ENCODE data around the gene URB1.
"Not testable (repeated sequence)": the region's sequence is repeated elsewhere in the genome, so short reads cannot be mapped to it uniquely, and the experiment has no call there.

URB1 gene

DNA sequence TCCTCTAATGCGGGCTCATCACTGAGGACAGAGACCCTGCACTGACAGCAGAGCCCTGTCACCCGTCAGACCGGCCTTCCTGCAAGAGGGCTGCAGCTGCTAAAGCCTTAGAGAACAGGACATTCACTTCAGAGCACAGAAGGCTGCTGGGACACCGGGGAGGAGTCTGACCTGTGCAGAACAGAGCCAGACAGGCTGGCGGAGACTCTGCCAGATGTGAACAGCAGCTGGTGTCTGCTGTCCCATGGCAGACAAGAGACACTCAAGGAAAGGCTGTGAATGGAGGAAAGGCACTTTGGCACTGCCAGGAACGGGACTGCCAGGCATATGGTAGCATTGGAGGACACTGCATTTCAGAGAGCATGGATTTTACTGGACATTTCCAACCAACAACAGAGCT is 72.8 kb downstream of the URB1 start:
- DNase-seq (ENCODE audit: low read depth in 2 of 2): no peak

DNA sequence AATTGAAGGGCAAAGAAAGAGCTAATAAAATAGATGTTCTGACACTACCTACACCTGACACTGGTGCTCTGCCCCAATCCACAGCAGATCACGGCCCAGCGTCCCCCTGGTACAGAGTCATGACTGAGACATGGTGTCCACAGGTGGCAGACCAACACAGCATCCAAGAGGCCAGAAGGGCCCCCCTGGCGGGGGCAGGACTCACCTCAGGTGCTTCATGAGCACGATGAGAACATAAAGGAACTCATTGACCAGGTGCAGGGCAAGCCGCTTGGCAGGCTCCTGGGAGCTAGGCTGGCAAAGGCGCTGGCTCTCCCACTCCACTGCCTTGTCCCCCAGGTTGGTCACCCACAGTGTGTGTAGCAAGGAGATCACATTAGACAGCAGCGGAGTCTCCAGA is 73.8 kb downstream of the URB1 start:
- DNase-seq (ENCODE audit: low read depth in 2 of 2): no peak

DNA sequence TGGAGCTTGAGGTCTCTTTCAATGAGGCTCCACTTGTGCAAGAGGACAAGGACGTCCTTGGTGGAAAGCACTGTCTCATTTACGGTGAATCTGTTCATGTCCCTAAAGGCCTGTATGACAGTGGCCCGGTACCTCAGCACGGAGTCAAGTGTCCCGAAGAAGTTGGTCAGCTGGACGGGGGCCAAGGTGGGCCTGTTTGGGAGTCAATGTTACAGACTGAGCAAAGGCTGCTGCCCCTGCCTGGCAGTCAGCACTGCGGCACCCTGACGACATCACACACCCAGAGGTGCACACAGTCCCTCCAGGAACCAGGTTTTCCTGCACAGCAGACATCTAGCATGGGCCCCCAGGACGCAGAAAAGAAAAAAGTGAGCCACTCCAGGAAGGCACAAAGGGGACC is 75.1 kb downstream of the URB1 start:
- DNase-seq (ENCODE audit: low read depth in 2 of 2): no peak

DNA sequence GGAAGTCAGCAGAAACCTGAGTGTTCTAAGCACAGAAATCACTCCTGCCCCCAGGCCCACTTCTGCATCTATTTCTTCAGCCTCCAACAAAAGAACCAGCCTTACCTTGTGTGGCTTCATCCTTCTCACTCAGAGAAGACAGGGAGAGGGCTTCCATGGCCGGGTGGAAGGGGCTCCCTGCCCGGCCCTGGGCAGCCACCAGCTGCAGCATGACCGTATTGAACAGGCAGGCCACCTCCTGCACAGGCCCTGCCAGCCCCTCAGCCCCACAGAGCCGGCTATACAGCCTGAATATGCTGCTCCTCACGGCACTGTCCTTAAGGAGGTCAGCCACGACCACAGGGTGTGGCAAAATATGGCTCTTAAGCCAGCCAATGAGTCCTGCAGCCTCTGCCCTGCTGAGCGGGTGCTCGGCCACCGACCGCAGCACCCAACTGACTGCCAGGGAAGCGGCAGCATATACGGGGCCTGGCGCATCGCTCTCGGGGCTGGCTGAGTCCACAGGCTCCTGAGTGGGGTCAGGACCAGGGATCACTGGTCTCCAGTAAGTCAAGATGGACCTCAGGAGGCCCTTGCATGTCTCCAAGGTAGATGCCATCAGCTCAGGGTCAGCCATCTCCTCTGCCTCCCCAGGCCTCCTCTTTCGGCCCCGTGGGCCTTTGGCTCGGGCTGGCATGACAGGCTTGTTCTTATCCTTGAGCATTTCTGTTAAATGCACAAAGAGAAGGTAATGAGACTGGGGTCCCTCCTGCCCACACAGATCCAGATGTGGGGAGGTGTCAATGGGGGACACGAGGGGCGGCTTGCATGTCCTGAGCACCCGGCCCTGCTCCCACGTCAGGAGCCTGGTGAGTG is 76.2 kb downstream of the URB1 start:
- no peak for DNase-seq (ENCODE audit: low read depth in 2 of 2)

DNA sequence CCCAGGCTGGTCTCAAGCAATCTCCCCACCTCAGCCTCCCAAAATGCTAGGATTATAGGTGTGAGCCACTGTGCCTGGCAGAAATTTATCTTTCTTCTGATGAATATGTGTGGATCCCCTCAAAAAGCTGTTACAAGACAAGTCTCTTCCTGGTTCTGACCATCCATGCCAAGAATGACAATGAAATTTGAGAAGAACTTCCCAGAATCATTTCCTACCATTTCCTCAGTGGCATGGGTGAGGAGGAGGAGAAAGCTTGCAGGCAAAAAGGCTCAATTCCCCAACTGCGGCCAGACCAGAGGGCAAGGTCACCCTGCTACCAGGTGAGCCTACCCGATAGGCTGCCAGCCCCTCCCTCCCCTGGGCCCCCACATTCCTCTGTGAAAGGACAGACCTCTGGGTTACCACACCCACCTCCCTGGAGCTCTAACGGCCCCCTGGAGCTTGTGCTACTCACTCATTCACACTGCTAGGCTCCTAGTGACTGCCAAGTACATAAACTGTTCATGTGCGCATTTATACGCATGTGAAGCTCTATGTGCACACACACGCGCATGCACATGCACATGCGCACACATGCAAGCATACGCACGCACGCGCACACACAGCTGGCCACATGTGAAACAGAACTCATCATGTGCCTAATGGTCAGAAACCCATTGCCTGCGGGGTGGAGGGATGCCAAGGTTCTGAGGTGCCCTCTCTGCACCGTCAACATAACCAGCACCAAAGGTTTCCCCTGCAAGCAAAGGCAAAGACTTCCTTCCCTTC is 77.1 kb downstream of the URB1 start:
- DNase-seq (ENCODE audit: low read depth in 2 of 2): no peak

DNA sequence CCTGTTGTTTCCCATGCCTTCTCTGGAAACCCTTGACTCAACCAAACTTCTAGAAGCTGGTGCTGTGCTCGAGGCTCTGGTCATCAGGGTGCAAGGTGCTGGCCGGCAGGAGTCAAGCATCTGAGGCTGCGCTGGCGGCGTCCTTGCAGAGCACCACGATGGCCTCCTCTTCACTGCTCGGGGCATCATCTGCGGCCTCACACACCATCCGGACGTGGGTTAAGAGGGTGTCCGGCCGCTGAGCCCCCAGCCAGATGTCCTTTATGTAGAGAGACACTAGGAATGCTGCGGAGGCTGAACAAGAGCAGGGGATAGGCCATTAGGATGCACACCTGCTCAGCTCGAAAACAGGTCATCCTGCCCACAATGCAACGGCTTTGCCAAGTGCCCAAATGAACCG is 78.0 kb downstream of the URB1 start:
- DNase-seq (ENCODE audit: low read depth in 2 of 2): no peak

DNA sequence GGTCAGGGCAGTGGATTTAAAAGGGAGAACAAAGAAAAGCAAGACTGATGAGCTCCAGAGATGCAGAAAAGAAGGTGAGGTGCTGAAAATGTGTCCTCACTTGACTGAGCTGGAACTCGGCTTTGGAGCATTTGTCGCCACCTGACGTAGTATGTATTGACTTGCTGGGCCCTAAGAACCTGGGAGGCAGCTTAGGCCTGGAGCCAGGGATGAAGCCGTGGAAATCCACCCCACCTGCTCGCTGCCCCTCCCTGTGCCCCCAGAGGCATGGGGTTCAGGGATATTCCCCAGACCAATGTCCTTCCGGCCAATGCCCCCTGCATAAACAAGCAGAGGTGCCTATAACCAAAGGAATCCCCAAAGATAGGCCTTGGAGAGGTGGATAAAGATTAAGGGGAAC is 79.8 kb downstream of the URB1 start:
- DNase-seq (ENCODE audit: low read depth in 2 of 2): no peak

DNA sequence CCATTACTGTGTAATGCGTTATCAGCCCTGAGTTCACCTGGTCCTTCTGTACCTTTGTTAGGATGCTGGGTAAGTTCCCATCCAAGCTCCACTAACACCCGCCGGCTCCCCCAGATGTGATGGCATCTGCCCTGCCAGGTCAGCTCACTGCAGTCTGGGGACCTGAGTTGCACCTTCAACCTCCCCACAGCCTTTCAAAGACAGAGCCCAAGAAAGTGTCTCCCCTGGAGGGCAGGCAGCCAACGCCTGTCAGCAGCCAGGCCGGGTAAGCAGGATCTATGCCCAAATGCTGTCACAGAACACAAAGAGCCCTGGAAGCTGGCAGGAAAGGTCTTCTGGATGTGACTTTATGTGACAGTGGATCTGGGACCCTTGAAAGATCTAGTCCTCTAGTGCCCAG is 80.5 kb downstream of the URB1 start:
- no peak for DNase-seq (ENCODE audit: low read depth in 2 of 2)

DNA sequence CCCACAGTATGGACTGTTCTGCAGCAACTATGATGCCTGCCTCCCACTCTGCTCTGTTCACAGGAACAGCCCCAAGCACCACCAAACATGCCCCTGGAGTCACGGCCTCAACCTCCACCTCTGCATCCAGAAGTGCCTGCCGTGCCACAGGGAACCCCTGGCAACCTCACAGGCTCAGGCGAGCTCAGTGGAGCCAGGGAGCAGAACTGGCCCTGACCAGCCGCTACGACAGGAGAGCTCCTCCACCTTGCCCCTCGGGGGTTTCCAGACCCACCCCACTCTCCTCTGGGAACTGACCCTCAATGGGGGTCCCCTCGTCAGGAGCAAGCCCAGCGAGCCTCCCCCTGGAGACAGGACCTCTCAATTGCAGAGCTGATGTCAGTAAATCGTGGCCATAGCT is 81.2 kb downstream of the URB1 start:
- DNase-seq (ENCODE audit: low read depth in 2 of 2): no peak

DNA sequence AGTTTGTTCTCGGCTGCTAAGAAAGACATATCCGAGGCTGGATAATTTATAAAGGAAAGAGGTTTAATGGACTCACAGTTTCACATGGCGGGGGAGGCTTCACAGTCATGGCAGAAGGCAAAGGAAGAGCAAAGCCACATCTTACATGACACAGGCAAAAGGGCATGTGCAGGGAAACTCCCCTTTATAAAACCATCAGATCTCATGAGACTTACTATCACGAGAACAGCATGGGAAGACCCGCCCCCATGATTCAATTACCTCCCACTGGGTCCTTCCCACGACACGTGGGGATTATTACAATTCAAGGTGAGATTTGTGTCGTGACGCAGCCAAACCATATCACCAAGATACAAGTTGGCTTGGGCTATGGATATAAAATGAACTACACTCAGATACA is 81.8 kb downstream of the URB1 start:
- DNase-seq (ENCODE audit: low read depth in 2 of 2): not testable (repeated sequence)

DNA sequence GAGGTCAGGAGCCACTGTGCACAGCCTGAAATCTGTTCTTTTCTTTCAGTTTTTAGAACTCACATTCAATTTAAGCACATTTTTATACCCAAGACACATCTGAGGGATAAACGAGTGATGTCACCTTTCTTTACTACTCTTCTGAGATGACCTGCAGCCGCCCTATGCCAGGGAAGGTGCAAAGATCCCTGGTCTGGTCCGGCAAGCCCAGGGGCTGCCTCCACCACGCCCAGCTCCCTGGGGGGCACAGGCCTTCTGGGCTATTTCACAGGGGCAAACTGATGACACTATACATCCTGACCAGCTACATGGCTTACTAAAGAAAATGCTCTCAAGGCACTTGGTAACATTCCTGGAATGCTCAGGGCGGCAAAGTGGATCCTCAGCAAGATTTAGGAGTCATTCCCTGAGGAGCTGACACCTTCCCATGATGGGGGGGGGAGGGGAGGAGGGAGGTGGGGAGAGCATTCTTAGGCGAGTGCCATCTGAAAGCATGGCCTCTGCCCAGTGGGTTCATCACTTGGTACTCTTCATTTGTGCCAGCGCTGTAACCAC is 82.8 kb downstream of the URB1 start:
- DNase-seq (ENCODE audit: low read depth in 2 of 2): no peak

DNA sequence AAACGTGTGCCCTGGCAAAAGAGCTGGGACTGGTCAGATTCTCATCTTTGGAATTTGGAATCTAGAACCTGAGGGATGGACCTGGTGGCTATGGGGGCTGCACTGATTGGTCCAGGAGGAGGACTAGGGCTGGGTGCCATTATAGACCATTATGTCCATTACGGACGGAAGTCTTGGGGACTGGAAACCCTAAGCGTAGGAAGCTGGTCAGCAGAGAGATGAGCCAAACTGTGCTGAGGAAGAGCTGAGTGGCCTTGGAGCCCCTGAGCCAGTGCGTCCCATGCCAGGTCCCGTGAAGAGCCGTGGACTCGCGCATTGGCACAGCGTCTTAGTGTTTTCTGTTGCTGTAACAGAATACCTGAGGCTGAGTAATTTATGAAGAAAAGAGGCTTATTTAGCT is 84.1 kb downstream of the URB1 start:
- DNase-seq (ENCODE audit: low read depth in 2 of 2): no peak

DNA sequence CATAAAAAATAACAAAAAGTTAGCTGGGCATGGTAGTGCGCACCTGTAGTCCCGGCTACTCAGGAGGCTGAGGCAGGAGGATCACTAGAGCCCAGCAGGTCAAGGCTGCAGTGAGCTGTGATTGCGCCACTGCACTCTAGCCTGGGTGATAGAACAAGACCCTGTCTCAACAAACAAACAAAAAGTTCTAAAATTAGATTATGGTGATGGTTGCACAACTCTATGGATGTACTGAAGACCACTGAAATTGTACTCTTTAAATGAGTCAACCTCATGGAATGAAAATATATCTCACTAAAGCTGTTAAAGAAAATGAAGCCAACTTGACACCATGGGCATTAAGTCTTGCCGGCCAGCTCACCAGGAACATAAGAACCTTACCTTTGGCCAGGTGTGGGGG is 85.1 kb downstream of the URB1 start:
- no peak for DNase-seq (ENCODE audit: low read depth in 2 of 2)

DNA sequence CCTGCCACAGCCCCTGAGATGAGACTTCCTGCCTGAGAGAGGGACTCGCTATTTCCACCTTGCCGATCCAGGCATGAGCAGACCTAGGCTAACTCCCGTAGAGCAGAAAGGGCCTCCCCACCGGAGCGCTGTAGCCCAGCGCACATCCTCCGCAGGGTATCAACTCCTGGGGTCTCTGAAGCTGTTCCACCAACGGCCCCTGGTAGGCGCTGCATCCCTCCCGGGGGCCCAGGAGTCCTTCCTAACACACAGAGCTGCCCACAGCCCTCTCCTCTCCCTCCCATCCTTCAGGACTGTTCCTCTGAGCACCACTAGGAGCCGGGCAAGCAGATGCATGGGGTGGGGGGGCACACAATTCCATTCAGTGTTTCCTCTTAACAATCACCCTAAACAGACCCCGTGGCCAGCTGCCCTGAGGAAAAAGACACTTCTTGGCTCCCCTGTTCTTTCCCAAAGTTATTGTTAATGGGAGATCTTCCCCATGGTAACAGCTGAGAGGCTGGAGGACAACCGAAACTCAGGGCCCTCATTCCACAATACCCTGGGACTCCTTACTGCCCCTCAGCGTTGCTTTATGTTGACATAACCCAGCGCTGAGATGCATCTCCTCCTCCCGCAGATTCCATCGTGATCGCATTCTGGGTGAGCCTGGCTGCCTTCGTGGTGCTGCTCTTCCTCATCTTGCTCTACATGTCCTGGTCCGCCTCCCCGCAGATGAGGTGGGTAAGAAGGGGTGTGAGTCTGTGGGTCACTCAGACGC is 86.6 kb downstream of the URB1 start:
- no peak for DNase-seq (ENCODE audit: low read depth in 2 of 2)

DNA sequence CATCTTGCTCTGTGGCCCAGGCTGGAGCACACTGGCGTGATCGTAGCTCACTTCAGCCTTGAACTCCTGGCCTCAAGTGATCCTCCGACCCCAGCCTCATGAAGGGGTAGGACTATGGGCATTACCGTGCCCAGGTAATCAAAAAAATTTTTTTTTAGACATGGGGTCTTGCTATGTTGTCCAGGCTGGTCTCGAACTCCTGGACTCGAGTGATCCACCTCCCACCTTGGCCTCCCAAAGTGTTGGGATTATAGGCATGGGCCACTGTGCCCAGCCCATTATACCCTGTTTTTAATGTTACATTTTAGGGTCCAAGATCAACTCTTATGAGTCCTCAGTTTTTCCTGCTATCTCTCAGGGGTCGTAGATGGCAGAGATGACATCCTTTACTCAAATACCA is 87.8 kb downstream of the URB1 start:
- no peak for DNase-seq (ENCODE audit: low read depth in 2 of 2)

DNA sequence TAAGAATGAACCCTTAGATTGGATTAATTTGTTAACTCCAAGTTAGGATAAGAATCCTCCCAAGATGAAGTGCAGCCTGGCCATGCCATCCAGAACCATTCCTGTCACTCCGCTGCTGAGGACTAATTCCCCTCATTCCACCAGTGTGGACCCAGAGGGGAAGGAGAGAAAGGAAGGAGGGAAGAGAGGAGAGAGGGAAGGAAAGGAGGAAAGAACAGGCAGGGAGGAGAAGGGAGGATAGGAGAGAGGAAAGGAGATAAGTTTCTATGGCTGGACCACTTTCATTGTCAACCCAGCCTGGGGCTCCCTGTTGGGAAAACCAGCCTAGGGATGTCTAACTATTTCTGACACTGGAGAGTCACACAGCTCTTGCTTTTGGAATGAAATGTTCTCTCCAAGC is 89.4 kb downstream of the URB1 start:
- no peak for DNase-seq (ENCODE audit: low read depth in 2 of 2)

DNA sequence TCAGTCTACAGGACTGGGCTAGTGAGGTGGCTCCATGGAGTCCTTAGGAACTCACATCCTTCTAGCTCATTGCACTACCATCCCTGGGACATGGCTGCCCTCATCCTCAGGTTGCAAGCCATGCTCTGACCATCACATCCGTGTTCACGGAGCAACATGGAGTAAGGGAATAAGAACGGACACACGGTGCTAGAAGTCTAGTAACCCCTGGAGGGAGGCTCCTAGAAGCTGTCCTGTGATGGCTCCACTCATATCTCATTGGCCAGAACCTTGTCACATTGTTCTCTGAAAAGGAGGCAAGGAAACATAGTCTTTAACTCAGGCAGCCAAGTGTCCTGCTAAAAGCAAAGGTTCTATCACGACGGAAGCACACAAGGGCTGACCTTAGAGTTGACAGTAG is 90.3 kb downstream of the URB1 start:
- no peak for DNase-seq (ENCODE audit: low read depth in 2 of 2)

DNA sequence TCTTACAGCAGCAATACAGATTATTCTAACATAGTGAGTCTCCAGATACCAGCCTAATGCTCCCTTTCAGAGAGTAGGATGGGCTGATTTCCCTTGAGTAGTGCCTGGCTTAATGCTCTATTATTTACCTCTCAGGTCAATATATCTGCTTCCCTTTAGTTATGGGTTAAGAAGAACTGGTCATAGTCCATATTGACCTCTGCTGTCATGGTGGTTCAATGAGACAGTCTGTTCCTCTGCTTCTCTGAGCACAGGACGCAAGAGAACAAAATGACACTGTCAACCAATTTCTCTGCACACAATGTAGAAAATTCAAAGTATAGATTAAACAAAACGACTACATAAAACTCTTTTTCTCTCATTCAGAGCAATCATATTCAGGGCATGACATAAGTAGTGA is 91.2 kb downstream of the URB1 start:
- no peak for DNase-seq (ENCODE audit: low read depth in 2 of 2)

DNA sequence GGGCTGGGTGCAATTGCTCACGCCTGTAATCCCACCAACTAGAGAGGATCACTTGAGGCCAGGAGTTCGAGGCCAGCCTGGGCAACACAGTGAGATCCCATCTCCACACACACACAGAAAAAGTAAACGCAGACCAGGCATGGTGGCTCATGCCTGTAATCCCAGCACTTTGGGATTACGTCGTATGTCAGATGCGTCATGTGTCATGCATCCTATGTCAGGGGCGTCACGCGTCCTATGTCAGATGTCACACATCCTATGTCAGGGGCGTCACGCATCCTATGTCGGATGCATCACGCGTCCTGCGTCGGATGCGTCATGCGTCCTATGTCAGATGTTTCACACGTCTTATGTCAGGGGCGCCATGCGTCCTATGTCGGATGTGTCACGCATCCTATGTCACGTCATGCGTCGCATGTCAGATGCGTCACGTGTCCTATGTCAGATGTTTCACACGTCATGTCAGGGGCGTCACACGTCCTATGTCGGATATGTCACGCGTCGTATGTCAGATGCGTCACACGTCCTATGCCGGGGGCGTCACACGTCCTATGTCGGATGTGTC is 92.6 kb downstream of the URB1 start:
- DNase-seq (ENCODE audit: low read depth in 2 of 2): no peak

DNA sequence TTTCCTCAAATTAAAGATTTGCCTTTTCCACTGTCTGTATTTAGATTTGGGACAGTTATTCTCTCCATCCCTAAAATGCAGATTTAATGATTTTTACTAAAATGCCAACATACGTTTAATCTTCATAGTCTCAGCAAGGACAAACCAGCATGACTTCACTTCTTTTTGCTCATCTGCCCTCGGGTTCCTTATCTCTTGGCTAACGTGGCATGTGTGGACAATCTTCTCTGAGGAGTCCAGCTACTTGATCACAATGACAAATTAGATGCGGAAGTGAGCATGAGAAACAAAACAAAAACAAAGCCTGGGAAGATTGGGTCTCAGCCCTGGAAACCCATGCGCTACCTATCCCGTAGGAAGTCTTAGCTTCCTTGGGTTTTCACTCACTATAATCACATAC is 93.1 kb downstream of the URB1 start:
- DNase-seq (ENCODE audit: low read depth in 2 of 2): no peak

DNA sequence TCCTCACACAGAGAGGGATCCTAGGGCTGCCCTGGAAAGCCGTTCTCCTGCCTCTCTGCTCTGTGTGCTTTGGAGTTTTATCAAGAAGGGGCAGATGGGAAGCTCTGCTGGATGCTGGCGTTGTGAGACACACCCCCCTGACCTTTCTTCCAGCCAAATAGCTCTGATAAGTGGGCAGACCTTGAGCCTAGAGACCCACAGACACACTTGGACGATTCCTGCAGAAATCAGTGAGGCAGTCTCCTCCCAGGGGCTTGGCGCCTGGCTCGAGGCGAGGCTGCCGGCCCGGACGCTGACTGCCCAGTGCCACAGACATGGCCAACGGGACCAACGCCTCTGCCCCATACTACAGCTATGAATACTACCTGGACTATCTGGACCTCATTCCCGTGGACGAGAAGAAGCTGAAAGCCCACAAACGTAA is 94.1 kb downstream of the URB1 start, which contains the start of gene MRAP:
TSS of gene MRAP (plus strand) at position 198 of the 424 bp plus-strand sequence. CDS start at position 315, 117 bp downstream.
- no peak for DNase-seq (ENCODE audit: low read depth in 2 of 2)

DNA sequence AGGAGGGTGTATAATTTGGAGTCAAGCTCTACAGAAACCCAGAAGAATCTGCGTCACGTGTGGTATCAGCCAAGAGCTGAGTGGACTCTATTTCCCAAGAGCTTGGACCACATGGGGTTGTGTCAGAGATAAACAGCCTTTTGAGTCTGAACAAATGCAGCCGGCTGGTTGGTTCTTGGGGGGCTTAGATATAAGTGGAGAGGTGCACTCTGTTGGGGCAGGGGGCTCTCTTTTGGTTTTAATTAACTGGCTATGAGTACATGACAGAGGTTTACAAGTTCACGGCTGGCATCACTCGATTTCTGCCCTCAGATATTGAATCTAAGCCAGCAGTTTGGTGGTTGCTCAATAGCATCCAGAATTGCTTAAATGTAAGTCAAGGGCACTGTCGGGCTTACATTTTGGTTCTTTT is 94.7 kb downstream of the URB1 start:
- no peak for DNase-seq (ENCODE audit: low read depth in 2 of 2)

Data from stimulated activated CD4-positive, alpha-beta T cell treated with anti-CD3 and anti-CD28 coated beads, Interleukin-15, amount 100 ng/mL, for 48 hours (primary cell).